ENCODE results near the gene EXOSC9. TPM values are rescaled to one million over a fixed set of nuclear protein-coding genes. Genes with fewer than 3 reads are reported as not detected.

EXOSC9 gene
- total RNA-seq, 1 experiment from 2014 or later: 19.3 TPM

- in situ Hi-C loops (cut with HindIII; ENCODE audit: low pct_unique_long_range_greater_than_20kb, low sequenced_read_pairs): no loop called here
- POLR2A ChIA-PET: no interaction called here
- H3K4me1 ChIP-seq (ENCODE audit: control insufficient read depth, insufficient read depth, low read length): no peaks in the 10 kb centered on the region
- peaks cover 5% of the 10 kb centered on the region for H3K27me3 ChIP-seq (ENCODE audit: control insufficient read depth, insufficient read depth, low read length)
- BruUV-seq (replicated peaks): no TSS peak
- CTCF ChIA-PET: no interaction called here
- TF ChIP-seq CTCF (IDR thresholded peaks at IDR 0.05) (no peak), POLR2AphosphoS5 (IDR thresholded peaks at IDR 0.05; ENCODE audit: low read depth, low read length) (no peak), REST (IDR thresholded peaks at IDR 0.05; ENCODE audit: insufficient read depth in 1 of 2, low read depth in 2 of 2, low read length in 1 of 2) (no peak), TCF7L2 (IDR thresholded peaks at IDR 0.05; ENCODE audit: low read depth, low read length) (no peak), SIN3A (IDR thresholded peaks at IDR 0.05; ENCODE audit: borderline replicate concordance, insufficient read depth, low read depth, low read length) (no peak)
- no peak overlapping the region for H3K4me3 ChIP-seq (ENCODE audit: low read depth in 2 of 2, low read length in 2 of 2)
- no peak for DNase-seq (ENCODE audit: low read depth, low spot score)
- H3K9me3 ChIP-seq (ENCODE audit: control insufficient read depth, insufficient read depth, low read depth, low read length): no peaks in the 10 kb centered on the region
- no peaks in the 10 kb centered on the region for H3K36me3 ChIP-seq (ENCODE audit: control insufficient read depth, insufficient read depth, low read length)
- no peak for ATAC-seq
- no peak overlapping the region for H3K27ac ChIP-seq (ENCODE audit: low read length)
- intact Hi-C loops (cut with micrococcal nuclease; ENCODE audit: unreplicated experiment): no loop called here
Measured at GRCh38 chr4:121790976-121791375, 10.1 kb upstream of the EXOSC9 start.

- POLR2A ChIA-PET: no interaction called here
- BruUV-seq (replicated peaks): no TSS peak
- ATAC-seq (no peak), DNase-seq (ENCODE audit: low read depth, low spot score) (no peak)
- CTCF ChIA-PET: no interaction called here
- Histone ChIP-seq H3K36me3 (ENCODE audit: control insufficient read depth, insufficient read depth, low read length) (no peaks in the 10 kb centered on the region), H3K4me1 (ENCODE audit: control insufficient read depth, insufficient read depth, low read length) (no peaks in the 10 kb centered on the region), H3K27ac (ENCODE audit: low read length) (no peak overlapping the region), H3K4me3 (ENCODE audit: low read depth in 2 of 2, low read length in 2 of 2) (no peak overlapping the region), H3K9me3 (ENCODE audit: control insufficient read depth, insufficient read depth, low read depth, low read length) (no peaks in the 10 kb centered on the region), H3K27me3 (ENCODE audit: control insufficient read depth, insufficient read depth, low read length) (peaks cover 5% of the 10 kb centered on the region)
- in situ Hi-C loops (cut with HindIII; ENCODE audit: low pct_unique_long_range_greater_than_20kb, low sequenced_read_pairs) (no loop called here), intact Hi-C loops (cut with micrococcal nuclease; ENCODE audit: unreplicated experiment) (no loop called here)
- no peak for TF ChIP-seq POLR2AphosphoS5 (IDR thresholded peaks at IDR 0.05; ENCODE audit: low read depth, low read length)
- no peak for TF ChIP-seq REST (IDR thresholded peaks at IDR 0.05; ENCODE audit: insufficient read depth in 1 of 2, low read depth in 2 of 2, low read length in 1 of 2)
- no peak for TF ChIP-seq TCF7L2 (IDR thresholded peaks at IDR 0.05; ENCODE audit: low read depth, low read length)
- no peak for TF ChIP-seq SIN3A (IDR thresholded peaks at IDR 0.05; ENCODE audit: borderline replicate concordance, insufficient read depth, low read depth, low read length)
- TF ChIP-seq CTCF (IDR thresholded peaks at IDR 0.05): no peak
Measured at GRCh38 chr4:121791481-121791880, 9.6 kb upstream of the EXOSC9 start.

Data from Panc1 (cell line).